Measurements from ENCODE around the gene SSBP3.
"Not testable (repeated sequence)": the region's sequence is repeated elsewhere in the genome, so short reads cannot be mapped to it uniquely, and the experiment has no call there.

The SSBP3 gene

DNA sequence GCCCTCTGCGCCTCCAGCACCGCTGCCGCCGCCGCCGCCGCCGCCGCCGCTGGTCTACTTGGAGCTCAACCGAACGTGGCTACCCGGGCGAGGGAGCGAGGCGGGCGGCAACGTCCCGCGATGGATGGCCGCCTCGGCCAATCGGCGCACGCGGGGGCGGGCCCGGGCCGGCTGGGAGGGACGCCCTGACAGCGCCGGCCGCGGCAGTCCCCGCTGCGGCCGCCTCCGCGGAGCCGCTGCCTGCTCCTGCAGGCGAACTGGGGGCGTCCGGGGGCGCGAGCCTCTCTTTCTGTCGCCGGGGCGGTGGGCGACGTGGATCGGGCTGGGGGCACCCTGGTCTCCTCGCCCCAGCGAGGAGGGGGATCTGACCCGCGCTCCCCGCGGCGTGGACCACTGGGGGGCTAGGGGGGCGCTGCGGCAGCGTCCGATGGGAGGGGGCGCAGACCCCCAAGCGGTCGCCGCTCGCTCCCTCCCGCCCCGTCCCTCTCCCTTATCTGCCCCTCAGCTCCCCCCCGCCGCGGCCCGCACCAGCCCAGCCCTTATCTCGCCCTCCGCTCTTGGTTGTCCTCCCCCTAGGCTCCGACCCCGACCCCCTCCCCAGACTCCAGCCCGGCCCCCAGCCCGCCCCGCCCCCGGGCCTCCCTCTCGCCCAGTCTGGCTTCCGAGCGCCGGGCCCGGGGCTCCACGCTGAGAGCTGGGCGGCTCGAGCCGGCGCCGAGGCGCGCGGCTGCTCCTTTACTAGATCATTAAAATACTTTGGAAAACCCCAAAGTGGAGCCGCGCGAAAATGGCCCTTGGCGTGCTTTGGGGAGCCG is at the start of gene SSBP3:
SSBP3 (minus strand) TSS at position 56 of the 815 bp plus-strand sequence.
- peak; percentile 89 for DNase-seq (ENCODE audit: low spot score)

DNA sequence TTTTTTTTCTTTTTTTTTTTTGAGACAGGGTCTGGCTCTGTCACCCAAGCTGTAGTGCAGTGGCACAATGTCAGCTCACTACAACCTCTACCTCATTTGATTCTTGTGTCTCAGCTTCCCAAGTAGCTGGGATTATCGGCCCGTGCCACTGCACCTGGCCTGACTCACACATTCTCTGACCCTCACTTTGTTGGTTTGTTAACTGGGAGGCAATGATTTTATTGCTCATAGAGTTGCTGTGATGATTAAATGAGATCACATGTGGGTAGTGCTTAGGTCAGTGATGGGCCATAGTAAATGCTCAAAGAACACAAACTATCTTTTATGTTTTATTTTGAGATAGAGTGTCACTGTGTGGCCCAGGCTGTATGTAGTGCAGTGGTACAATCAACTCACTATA is 47.3 kb upstream of the SSBP3 start:
- DNase-seq (ENCODE audit: low spot score) = no peak

- DNase-seq (ENCODE audit: low spot score) = no peak
Measured at GRCh38 chr1:54453022-54453421, 46.8 kb upstream of the SSBP3 start.

DNA sequence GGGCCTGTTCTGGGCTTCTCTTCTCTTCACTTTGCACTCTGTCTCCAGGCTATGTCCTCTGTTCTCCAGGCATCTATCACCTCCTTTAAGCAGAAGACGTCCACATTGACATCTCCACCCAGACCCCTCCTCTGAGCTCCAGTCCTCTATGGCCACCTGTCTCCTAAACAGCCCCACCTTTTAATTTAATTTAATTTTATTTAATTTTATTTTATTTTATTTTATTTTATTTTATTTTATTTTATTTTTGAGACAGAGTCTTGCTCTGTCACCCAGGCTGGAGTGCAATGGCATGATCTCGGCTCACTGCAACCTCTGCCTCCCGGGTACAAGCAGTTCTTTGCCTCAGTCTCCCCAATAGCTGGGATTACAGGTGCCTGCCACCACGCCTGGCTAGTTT is 43.2 kb upstream of the SSBP3 start:
- DNase-seq (ENCODE audit: low spot score) = not testable (repeated sequence)

- DNase-seq (ENCODE audit: low spot score) = not testable (repeated sequence)
Measured at GRCh38 chr1:54448801-54449200, 42.6 kb upstream of the SSBP3 start.

DNA sequence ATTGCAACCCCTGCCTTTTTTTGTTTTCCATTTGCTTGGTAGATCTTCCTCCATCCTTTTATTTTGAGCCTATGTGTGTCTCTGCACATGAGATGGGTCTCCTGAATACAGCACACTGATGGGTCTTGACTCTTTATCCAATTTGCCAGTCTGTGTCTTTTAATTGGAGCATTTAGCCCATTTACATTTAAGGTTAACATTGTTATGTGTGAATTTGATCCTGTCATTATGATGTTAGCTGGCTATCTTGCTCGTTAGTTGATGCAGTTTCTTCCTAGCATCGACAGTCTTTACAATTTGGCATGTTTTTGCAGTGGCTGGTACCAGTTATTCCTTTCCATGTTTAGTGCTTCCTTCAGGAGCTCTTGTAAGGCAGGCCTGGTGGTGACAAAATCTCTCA is 40.9 kb upstream of the SSBP3 start:
- DNase-seq (ENCODE audit: low spot score) = not testable (repeated sequence)

- no peak for DNase-seq (ENCODE audit: low spot score)
Measured at GRCh38 chr1:54442185-54442584, 36.0 kb upstream of the SSBP3 start.

GRCh38 chr1:54439550-54440223 is 33.5 kb upstream of the SSBP3 start:
- no peak for DNase-seq (ENCODE audit: low spot score)

GRCh38 chr1:54437783-54438182 is 31.6 kb upstream of the SSBP3 start:
- DNase-seq (ENCODE audit: low spot score) = no peak

DNA sequence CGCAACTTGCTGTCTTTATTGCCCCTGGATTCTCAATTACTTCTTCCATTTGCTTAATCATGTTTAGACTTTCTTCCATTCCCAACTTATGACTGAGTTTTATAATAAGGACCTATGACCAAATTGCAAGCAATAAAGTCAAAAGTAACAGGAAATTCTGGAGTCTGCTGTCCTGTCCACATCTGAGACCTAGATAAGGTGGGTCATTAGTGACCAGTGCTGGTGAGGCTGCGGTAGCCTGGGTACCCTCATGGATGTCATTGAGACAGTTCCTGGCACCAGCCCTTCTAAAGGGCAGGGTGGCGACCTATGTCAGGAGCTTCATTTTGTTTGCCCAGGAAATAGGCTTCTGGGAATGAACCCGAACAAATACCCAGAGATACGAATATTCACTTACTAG is 30.6 kb upstream of the SSBP3 start:
- DNase-seq (ENCODE audit: low spot score) = no peak

- DNase-seq (ENCODE audit: low spot score) = no peak
Measured at GRCh38 chr1:54429838-54430237, 23.6 kb upstream of the SSBP3 start.

DNA sequence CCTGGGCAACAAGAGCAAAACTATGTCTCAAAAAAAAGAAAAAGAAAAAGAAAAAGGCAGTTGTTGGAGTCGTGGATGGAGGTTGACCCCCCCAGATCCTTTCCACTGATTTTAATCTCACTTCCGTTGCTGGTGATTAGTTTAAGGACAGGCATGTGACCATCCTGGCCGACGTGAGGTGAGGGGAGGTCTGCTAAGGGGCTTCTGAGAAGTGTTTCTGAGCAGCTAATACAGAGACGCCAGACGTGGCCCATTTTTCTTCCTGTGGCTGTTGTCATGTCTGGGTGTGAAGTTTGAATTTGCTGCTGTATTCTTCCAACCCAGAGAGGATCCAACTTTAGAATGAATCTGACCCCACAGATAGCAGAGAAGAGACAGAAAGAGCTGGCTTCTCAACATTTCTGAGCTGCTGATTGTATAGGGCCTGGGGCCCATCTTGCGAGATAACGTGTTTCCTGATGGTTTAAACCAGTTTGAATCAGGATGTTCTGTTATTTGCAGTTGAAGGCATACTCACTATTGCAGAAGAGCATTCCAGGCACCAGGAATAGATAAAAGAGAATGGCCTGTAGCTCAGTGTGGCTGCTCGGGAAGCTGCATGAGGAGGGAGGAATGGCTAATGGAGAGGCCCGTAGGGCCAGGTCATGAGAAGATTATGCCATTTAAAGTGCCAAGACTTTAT is 22.8 kb upstream of the SSBP3 start:
- no peak for DNase-seq (ENCODE audit: low spot score)

GRCh38 chr1:54425152-54425584 is 19.0 kb upstream of the SSBP3 start:
- no peak for DNase-seq (ENCODE audit: low spot score)

DNA sequence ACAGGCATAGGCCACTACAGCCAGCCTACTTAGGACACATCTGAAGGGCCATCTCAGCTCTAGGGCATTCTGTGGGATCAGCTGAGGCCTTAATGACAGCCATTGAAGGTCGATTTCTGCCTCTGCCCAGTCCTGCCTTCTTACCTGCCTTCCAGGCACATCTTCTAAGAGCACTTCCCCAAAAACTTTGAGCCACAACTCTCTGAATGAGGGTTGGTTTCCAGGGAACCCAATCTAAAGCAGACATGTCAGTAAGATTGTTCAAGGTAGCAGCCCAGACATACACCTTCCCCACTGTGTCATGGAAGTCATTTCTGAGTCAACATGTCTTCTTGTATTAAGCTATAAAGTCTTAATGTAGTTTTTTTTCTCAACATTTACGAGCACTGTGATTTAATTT is 18.2 kb upstream of the SSBP3 start:
- DNase-seq (ENCODE audit: low spot score) = no peak

DNA sequence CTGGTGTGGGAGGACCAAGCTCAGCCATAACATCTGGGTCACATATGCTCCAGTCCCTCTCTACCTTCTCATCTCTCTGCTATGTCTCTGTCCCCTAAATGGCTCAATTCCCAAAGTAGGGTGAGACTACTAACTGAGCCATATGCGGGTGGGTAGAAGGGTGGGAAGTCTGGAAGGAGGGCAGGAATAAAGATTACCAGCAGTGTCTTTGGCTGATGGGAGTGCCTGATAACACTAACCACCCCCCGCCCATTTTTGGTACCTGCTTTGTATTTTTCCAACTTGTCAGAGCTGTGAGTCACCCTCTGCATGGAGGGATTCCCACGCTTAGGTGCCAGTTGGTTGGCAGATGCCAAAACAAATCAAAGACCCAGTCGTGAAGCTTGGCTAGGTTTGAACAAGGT is 14.9 kb upstream of the SSBP3 start:
- DNase-seq (ENCODE audit: low spot score) = no peak

DNA sequence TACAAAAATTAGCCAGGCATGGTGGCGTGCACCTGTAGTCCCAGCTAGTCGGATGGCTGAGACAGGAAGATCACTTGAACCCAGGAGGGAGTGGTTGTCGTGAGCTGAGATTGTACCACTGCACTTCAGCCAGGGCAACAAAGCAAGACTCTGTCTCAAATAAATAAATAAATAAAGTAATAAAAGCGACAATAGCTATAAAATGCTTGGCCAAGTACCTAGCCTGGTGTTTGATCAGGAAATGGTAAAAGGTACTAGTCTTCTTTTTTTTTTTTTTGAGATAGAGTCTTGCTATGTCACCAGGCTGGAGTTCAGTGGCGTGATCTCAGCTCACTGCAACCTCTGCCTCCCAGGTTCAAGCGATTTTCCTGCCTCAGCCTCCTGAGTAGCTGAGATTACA is 12.4 kb upstream of the SSBP3 start:
- not testable (repeated sequence) for DNase-seq (ENCODE audit: low spot score)

GRCh38 chr1:54417123-54417522 is 10.9 kb upstream of the SSBP3 start:
- no peak for DNase-seq (ENCODE audit: low spot score)

- DNase-seq (ENCODE audit: low spot score) = no peak
Measured at GRCh38 chr1:54416435-54416834, 10.2 kb upstream of the SSBP3 start.

DNA sequence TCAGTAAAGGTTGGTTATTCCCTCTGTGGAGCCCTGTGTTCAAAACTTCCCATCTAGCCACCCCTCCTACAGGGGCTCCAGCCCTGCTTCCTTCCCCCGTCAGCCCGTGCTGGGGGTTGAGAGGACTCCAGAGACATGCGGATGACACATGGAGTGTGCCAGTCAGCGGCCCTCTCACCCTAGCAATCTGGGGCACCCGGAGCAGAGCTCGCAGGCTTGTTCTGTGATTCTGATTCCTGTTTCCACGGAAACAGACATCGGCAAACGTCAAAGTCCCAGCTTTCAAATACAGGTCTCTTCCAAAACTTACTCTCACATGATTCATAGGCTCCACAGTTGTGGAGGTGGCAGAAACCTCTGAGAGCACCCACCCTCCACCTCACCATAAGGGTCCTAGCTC is 9.8 kb upstream of the SSBP3 start:
- no peak for DNase-seq (ENCODE audit: low spot score)

GRCh38 chr1:54415533-54415932 is 9.3 kb upstream of the SSBP3 start:
- no peak for DNase-seq (ENCODE audit: low spot score)

DNA sequence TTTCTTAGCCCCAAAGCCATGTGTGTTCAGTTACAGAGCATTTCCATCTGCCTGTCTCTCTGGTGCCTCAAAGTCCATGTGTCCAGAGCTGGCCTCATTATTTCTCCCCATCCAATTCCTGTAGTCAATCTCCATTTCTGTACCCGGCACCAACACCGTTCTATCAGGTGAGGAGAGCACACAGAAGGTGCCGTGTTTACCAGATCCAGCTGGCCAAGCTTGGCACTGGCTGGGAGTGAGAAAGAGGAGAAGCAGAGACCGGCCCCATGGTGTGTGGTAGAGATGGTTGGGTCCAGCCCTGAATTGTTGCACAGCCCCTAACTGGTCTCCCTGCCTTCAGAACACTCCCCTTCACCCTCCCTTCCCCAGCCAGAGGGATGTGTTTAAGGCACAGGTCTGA is 7.5 kb upstream of the SSBP3 start:
- DNase-seq (ENCODE audit: low spot score) = no peak

DNA sequence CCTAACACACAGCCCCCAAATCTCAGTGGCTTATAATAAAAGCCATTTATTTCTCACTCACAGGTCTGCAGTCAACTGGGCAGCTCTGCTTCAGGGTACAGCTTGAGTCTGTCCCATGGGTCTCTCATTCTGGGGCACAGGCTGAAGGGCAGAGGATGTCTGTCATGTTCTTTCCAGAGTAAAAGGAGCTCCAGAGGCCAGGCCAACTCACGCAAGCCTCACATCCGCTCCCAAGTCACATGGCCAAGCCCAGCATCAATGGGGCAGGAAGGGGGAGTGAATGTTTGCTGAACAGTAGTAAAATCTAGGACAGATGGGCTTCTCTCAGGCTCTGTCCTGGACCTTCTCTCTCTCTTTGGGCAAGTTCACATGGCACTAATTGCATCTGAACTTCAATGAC is 7.1 kb upstream of the SSBP3 start:
- DNase-seq (ENCODE audit: low spot score) = no peak

GRCh38 chr1:54410359-54410758 is 4.2 kb upstream of the SSBP3 start:
- DNase-seq (ENCODE audit: low spot score) = no peak

Measured in cerebellar cortex (tissue), 1 donor.